Mononuclear cell (primary cell): ENCODE data around the gene CACNA1H. TPM values are rescaled to one million over a fixed set of nuclear protein-coding genes. Genes with fewer than 3 reads are reported as not detected.

Experiments
- H3K27me3 ChIP-seq: 2 replicates; pipeline ENCODE4 v1.6.0; 2011; ENCODE audit warnings: low read length, control low read depth; ENCODE audit not compliant: insufficient read depth
- H3K4me1 ChIP-seq: 2 replicates; pipeline ENCODE4 v1.5.1; 2011; ENCODE audit warnings: mild to moderate bottlenecking, low read length, control low read depth; ENCODE audit not compliant: insufficient read depth
- H3K4me3 ChIP-seq: 2 replicates; pipeline ENCODE4 v1.5.1; 2011; ENCODE audit warnings: mild to moderate bottlenecking, low read length, moderate library complexity
- H3K9me3 ChIP-seq: 2 replicates; pipeline ENCODE4 v1.5.1; 2011; ENCODE audit warnings: low read depth, mild to moderate bottlenecking, control low read depth, low read length
- total RNA-seq: library from RNA; depleted of rRNA; stranded (reverse); fragments of >200 nt; gene quantifications from one replicate; pipeline ENCODE4 v1.2.3, GENCODE V29; 2012

The CACNA1H gene
- total RNA-seq = 0.52 TPM

GRCh38 chr16:1152651-1153259 is at the start of gene CACNA1H:
TSS of gene CACNA1H (plus strand) at chr16:1153106. CDS start at chr16:1153738, 632 bp downstream.
- Histone ChIP-seq H3K27me3 (peaks cover 9% of the 10 kb centered on the region), H3K9me3 (no peaks in the 10 kb centered on the region), H3K4me3 (no peak within 1 kb of the TSS), H3K4me1 (no peaks in the 10 kb centered on the region)

GRCh38 chr16:1103636-1103980 is 49.3 kb upstream of the CACNA1H start:
- Histone ChIP-seq H3K27me3 (peaks cover 3% of the 10 kb centered on the region), H3K4me3 (no peak overlapping the region), H3K4me1 (no peaks in the 10 kb centered on the region), H3K9me3 (no peaks in the 10 kb centered on the region)

- no peaks in the 10 kb centered on the region for H3K9me3 ChIP-seq
- peaks cover 3% of the 10 kb centered on the region for H3K27me3 ChIP-seq
- no peaks in the 10 kb centered on the region for H3K4me1 ChIP-seq
- H3K4me3 ChIP-seq = no peak overlapping the region
Observed at GRCh38 chr16:1105888-1106620, 46.9 kb upstream of the CACNA1H start.

GRCh38 chr16:1106659-1107058 is 46.2 kb upstream of the CACNA1H start:
- no peaks in the 10 kb centered on the region for H3K4me1 ChIP-seq
- no peak overlapping the region for H3K4me3 ChIP-seq
- H3K9me3 ChIP-seq = no peaks in the 10 kb centered on the region
- H3K27me3 ChIP-seq = peaks cover 3% of the 10 kb centered on the region

- peaks cover 3% of the 10 kb centered on the region for H3K27me3 ChIP-seq
- H3K9me3 ChIP-seq = no peaks in the 10 kb centered on the region
- H3K4me1 ChIP-seq = no peaks in the 10 kb centered on the region
- H3K4me3 ChIP-seq = no peak overlapping the region
Observed at GRCh38 chr16:1107141-1107540, 45.8 kb upstream of the CACNA1H start.

GRCh38 chr16:1107731-1108130 is 45.2 kb upstream of the CACNA1H start:
- H3K9me3 ChIP-seq = no peaks in the 10 kb centered on the region
- no peaks in the 10 kb centered on the region for H3K4me1 ChIP-seq
- H3K27me3 ChIP-seq = peaks cover 3% of the 10 kb centered on the region
- H3K4me3 ChIP-seq = no peak overlapping the region

- peaks cover under 1% of the 10 kb centered on the region for H3K27me3 ChIP-seq
- no peak overlapping the region for H3K4me3 ChIP-seq
- H3K9me3 ChIP-seq = no peaks in the 10 kb centered on the region
Observed at GRCh38 chr16:1108299-1109252, 44.3 kb upstream of the CACNA1H start.

GRCh38 chr16:1109648-1110047 is 43.3 kb upstream of the CACNA1H start:
- H3K9me3 ChIP-seq = no peaks in the 10 kb centered on the region
- no peak overlapping the region for H3K4me3 ChIP-seq
- H3K27me3 ChIP-seq = no peaks in the 10 kb centered on the region
- no peaks in the 10 kb centered on the region for H3K4me1 ChIP-seq

More at GRCh38 chr16:1108299-1109252, 44.3 kb upstream of the CACNA1H start:
- H3K4me1 ChIP-seq = no peaks in the 10 kb centered on the region

GRCh38 chr16:1112506-1113184 is 40.3 kb upstream of the CACNA1H start:
- H3K4me3 ChIP-seq = no peak overlapping the region
- H3K9me3 ChIP-seq = no peaks in the 10 kb centered on the region
- H3K4me1 ChIP-seq = no peaks in the 10 kb centered on the region
- no peaks in the 10 kb centered on the region for H3K27me3 ChIP-seq

- no peaks in the 10 kb centered on the region for H3K4me1 ChIP-seq
- no peaks in the 10 kb centered on the region for H3K27me3 ChIP-seq
- H3K9me3 ChIP-seq = no peaks in the 10 kb centered on the region
- H3K4me3 ChIP-seq = no peak overlapping the region
Observed at GRCh38 chr16:1113489-1113888, 39.4 kb upstream of the CACNA1H start.

- no peak overlapping the region for H3K4me3 ChIP-seq
- no peaks in the 10 kb centered on the region for H3K9me3 ChIP-seq
- H3K27me3 ChIP-seq = no peaks in the 10 kb centered on the region
- no peaks in the 10 kb centered on the region for H3K4me1 ChIP-seq
Observed at GRCh38 chr16:1113889-1114526, 38.9 kb upstream of the CACNA1H start.

- Histone ChIP-seq H3K4me3 (no peak overlapping the region), H3K27me3 (no peaks in the 10 kb centered on the region), H3K9me3 (no peaks in the 10 kb centered on the region), H3K4me1 (no peaks in the 10 kb centered on the region)
Observed at GRCh38 chr16:1116693-1117077, 36.2 kb upstream of the CACNA1H start.

GRCh38 chr16:1117176-1117900 is 35.6 kb upstream of the CACNA1H start:
- Histone ChIP-seq H3K9me3 (no peaks in the 10 kb centered on the region), H3K4me1 (no peaks in the 10 kb centered on the region), H3K4me3 (no peak overlapping the region), H3K27me3 (no peaks in the 10 kb centered on the region)

GRCh38 chr16:1117926-1118325 is 35.0 kb upstream of the CACNA1H start:
- no peaks in the 10 kb centered on the region for H3K4me1 ChIP-seq
- no peaks in the 10 kb centered on the region for H3K9me3 ChIP-seq
- no peak overlapping the region for H3K4me3 ChIP-seq
- H3K27me3 ChIP-seq = no peaks in the 10 kb centered on the region
